ENCODE results near the gene CACNA1G. TPM values are rescaled to one million over a fixed set of nuclear protein-coding genes. Genes with fewer than 3 reads are reported as not detected.
A peak's percentile ranks its signal among the peaks of the same experiment; 100 is the strongest.

CACNA1G gene
- total RNA-seq, 2 experiments from 2014 or later, result not detected

- no peaks in the 10 kb centered on the region for H4K20me1 ChIP-seq (ENCODE audit: insufficient read depth, low read length)
- ChIA-PET POLR2A (no interaction called here), CTCF (ENCODE audit: unreplicated experiment) (no interaction called here)
- BruUV-seq (replicated peaks), result no TSS peak
- intact Hi-C loops (cut with micrococcal nuclease; ENCODE audit: unreplicated experiment), result no loop called here
- no peaks in the 10 kb centered on the region for H3K9me3 ChIP-seq (ENCODE audit: low read length)
- H3K36me3 ChIP-seq (ENCODE audit: insufficient read depth, low read length), result no peaks in the 10 kb centered on the region
- H3K27ac ChIP-seq (ENCODE audit: low read depth, low read length, poor library complexity, severe bottlenecking), result no peak overlapping the region
- TF ChIP-seq CTCF (conservative IDR thresholded peaks at IDR 0.05; ENCODE audit: low read length), result no peak
- TF ChIP-seq EZH2phosphoT487 (IDR thresholded peaks at IDR 0.05; ENCODE audit: borderline replicate concordance, low read depth, low read length), result no peak
- H3K4me2 ChIP-seq (ENCODE audit: low read length), result no peak overlapping the region
- H3K4me3 ChIP-seq (ENCODE audit: low read depth, low read length, poor library complexity, severe bottlenecking), result no peak overlapping the region
- DNase-seq (ENCODE audit: low spot score), result no peak
- peaks cover 9% of the 10 kb centered on the region for H3K4me1 ChIP-seq (ENCODE audit: insufficient read depth, low read length, poor library complexity, severe bottlenecking)
- H3K9me2 ChIP-seq (ENCODE audit: insufficient read depth, low read length), result no peaks in the 10 kb centered on the region
- H2AFZ ChIP-seq (ENCODE audit: low read length), result peak overlapping the region; percentile 22; the same call in 1 of the 2 replicates
- no peaks in the 10 kb centered on the region for H3K79me2 ChIP-seq (ENCODE audit: insufficient read depth, low read depth, low read length)
These were observed 80.3 kb downstream of the CACNA1G start for GRCh38 chr17:50640686-50641351.

GRCh38 chr17:50641357-50641756 is 80.8 kb downstream of the CACNA1G start:
- Histone ChIP-seq H3K9me2 (ENCODE audit: insufficient read depth, low read length) (no peaks in the 10 kb centered on the region), H3K4me3 (ENCODE audit: low read depth, low read length, poor library complexity, severe bottlenecking) (no peak overlapping the region), H3K9me3 (ENCODE audit: low read length) (no peaks in the 10 kb centered on the region), H3K4me1 (ENCODE audit: insufficient read depth, low read length, poor library complexity, severe bottlenecking) (peaks cover 9% of the 10 kb centered on the region), H3K79me2 (ENCODE audit: insufficient read depth, low read depth, low read length) (no peaks in the 10 kb centered on the region), H3K4me2 (ENCODE audit: low read length) (no peak overlapping the region), H3K36me3 (ENCODE audit: insufficient read depth, low read length) (no peaks in the 10 kb centered on the region), H4K20me1 (ENCODE audit: insufficient read depth, low read length) (no peaks in the 10 kb centered on the region), H3K27ac (ENCODE audit: low read depth, low read length, poor library complexity, severe bottlenecking) (no peak overlapping the region), H2AFZ (ENCODE audit: low read length) (peak overlapping the region; percentile 22; the same call in 1 of the 2 replicates)
- no TSS peak for BruUV-seq (replicated peaks)
- ChIA-PET POLR2A (interaction anchor here (0.8 to 1.0 kb wide), 2 partner anchors 10 to 41 kb away, joined by 3 to 5 read pairs; no protein-coding TSS in a partner anchor), CTCF (ENCODE audit: unreplicated experiment) (no interaction called here)
- DNase-seq (ENCODE audit: low spot score), result no peak
- intact Hi-C loops (cut with micrococcal nuclease; ENCODE audit: unreplicated experiment), result no loop called here
- TF ChIP-seq EZH2phosphoT487 (IDR thresholded peaks at IDR 0.05; ENCODE audit: borderline replicate concordance, low read depth, low read length) (no peak), CTCF (conservative IDR thresholded peaks at IDR 0.05; ENCODE audit: low read length) (no peak)

GRCh38 chr17:50642071-50642721 is 81.7 kb downstream of the CACNA1G start:
- no peak overlapping the region for H3K4me2 ChIP-seq (ENCODE audit: low read length)
- no peak overlapping the region for H3K4me3 ChIP-seq (ENCODE audit: low read depth, low read length, poor library complexity, severe bottlenecking)
- DNase-seq (ENCODE audit: low spot score), result no peak
- no peaks in the 10 kb centered on the region for H4K20me1 ChIP-seq (ENCODE audit: insufficient read depth, low read length)
- H3K9me2 ChIP-seq (ENCODE audit: insufficient read depth, low read length), result no peaks in the 10 kb centered on the region
- ChIA-PET CTCF (ENCODE audit: unreplicated experiment) (no interaction called here), POLR2A (interaction anchor here (0.8 to 1.0 kb wide), 2 partner anchors 9 to 42 kb away, joined by 3 to 5 read pairs; no protein-coding TSS in a partner anchor)
- BruUV-seq (replicated peaks), result no TSS peak
- no peak overlapping the region for H3K27ac ChIP-seq (ENCODE audit: low read depth, low read length, poor library complexity, severe bottlenecking)
- no peaks in the 10 kb centered on the region for H3K36me3 ChIP-seq (ENCODE audit: insufficient read depth, low read length)
- TF ChIP-seq EZH2phosphoT487 (IDR thresholded peaks at IDR 0.05; ENCODE audit: borderline replicate concordance, low read depth, low read length), result no peak
- TF ChIP-seq CTCF (conservative IDR thresholded peaks at IDR 0.05; ENCODE audit: low read length), result no peak
- no peak overlapping the region for H2AFZ ChIP-seq (ENCODE audit: low read length)
- H3K9me3 ChIP-seq (ENCODE audit: low read length), result no peaks in the 10 kb centered on the region
- intact Hi-C loops (cut with micrococcal nuclease; ENCODE audit: unreplicated experiment), result no loop called here
- peaks cover 8% of the 10 kb centered on the region for H3K4me1 ChIP-seq (ENCODE audit: insufficient read depth, low read length, poor library complexity, severe bottlenecking)
- no peaks in the 10 kb centered on the region for H3K79me2 ChIP-seq (ENCODE audit: insufficient read depth, low read depth, low read length)
